ENCODE measurements around the gene TOP3B. TPM values are rescaled to one million over a fixed set of nuclear protein-coding genes. Genes with fewer than 3 reads are reported as not detected.

TOP3B gene
- polyA plus RNA-seq: 10 to 100 TPM; 12.0 to 26.9 (median 14.5) TPM
- long read RNA-seq, donor 1, partial matches to known transcripts: 14 of 16 reads
- long read RNA-seq, donor 1, other reads (novel, unspliced or antisense): 0 of 16 reads
- long read RNA-seq, donor 2: 0 reads
- long read RNA-seq, donor 3, partial matches to known transcripts: 16 of 16 reads
- long read RNA-seq, donor 3, other reads (novel, unspliced or antisense): 0 of 16 reads
- long read RNA-seq, donor 4: 0 reads
- long read RNA-seq, donor 5: 0 reads
- long read RNA-seq, donor 6, full-length matches to known transcripts: 1 of 10 reads
- long read RNA-seq, donor 6, partial matches to known transcripts: 9 of 10 reads
- long read RNA-seq, donor 6, other reads (novel, unspliced or antisense): 0 of 10 reads
- long read RNA-seq, donor 7, partial matches to known transcripts: 7 of 7 reads
- long read RNA-seq, donor 7, other reads (novel, unspliced or antisense): 0 of 7 reads
- long read RNA-seq, donor 8: 0 reads
- long read RNA-seq, donor 9: 0 reads
- long read RNA-seq, donor 10, partial matches to known transcripts: 8 of 8 reads
- long read RNA-seq, donor 10, other reads (novel, unspliced or antisense): 0 of 8 reads

- Histone ChIP-seq H3K4me3 (ENCODE audit: low read depth in 1 of 3, low read length in 3 of 3) (peak within 1 kb of the TSS; percentile 89 to 99 (median 92)), H3K4me1 (ENCODE audit: control insufficient read depth in 3 of 3, insufficient read depth in 2 of 3, low read depth in 1 of 3, low read length in 2 of 3) (peaks cover 0 to 6% (median 2%) of the 10 kb centered on the region in 3 donors), H3K27ac (ENCODE audit: low read depth in 1 of 3, low read length in 2 of 3) (peak within 1 kb of the TSS in 2 of 3 donors; percentile 35 to 48), H3K27me3 (ENCODE audit: control insufficient read depth in 3 of 3, insufficient read depth in 3 of 3, low read length in 3 of 3) (no peaks in the 10 kb centered on the region), H3K9me3 (ENCODE audit: control insufficient read depth in 2 of 2, insufficient read depth in 1 of 2, low read depth in 1 of 2, low read length in 1 of 2) (no peaks in the 10 kb centered on the region), H3K36me3 (ENCODE audit: control insufficient read depth in 3 of 3, insufficient read depth in 2 of 3, low read depth in 1 of 3, low read length in 3 of 3) (peaks cover 0 to 13% (median 0%) of the 10 kb centered on the region in 3 donors)
- 0 to 1% (median 0%) methylated on average over 51 to 54 of the region's 54 CpGs for WGBS, 3 donors
- FAIRE-seq (no peak), DNase-seq (peak; percentile 83 to 88)
Measured at GRCh38 chr22:21982338-21982965, at the start of gene TOP3B. Gene TOP3B, minus strand, starts transcription at chr22:21982787. Its CDS starts 7,078 bp downstream, at chr22:21975709.

GRCh38 chr22:22031183-22031945 is 48.8 kb upstream of the TOP3B start:
- no peak overlapping the region for H3K4me3 ChIP-seq (ENCODE audit: low read depth in 1 of 3, low read length in 3 of 3)
- 73 to 84% (median 82%) methylated on average over 9 of the region's 9 CpGs for WGBS, 3 donors
- FAIRE-seq: no peak
- peak overlapping the region in 1 of 3 donors; percentile 48 for H3K27ac ChIP-seq (ENCODE audit: low read depth in 1 of 3, low read length in 2 of 3)
- DNase-seq: no peak
- no peaks in the 10 kb centered on the region for H3K4me1 ChIP-seq (ENCODE audit: control insufficient read depth in 3 of 3, insufficient read depth in 2 of 3, low read depth in 1 of 3, low read length in 2 of 3)
- H3K36me3 ChIP-seq (ENCODE audit: control insufficient read depth in 3 of 3, insufficient read depth in 2 of 3, low read depth in 1 of 3, low read length in 3 of 3): no peaks in the 10 kb centered on the region
- H3K27me3 ChIP-seq (ENCODE audit: control insufficient read depth in 3 of 3, insufficient read depth in 3 of 3, low read length in 3 of 3): peaks cover 0 to 3% (median 3%) of the 10 kb centered on the region in 3 donors
- no peaks in the 10 kb centered on the region for H3K9me3 ChIP-seq (ENCODE audit: control insufficient read depth in 2 of 2, insufficient read depth in 1 of 2, low read depth in 1 of 2, low read length in 1 of 2)

- Histone ChIP-seq H3K9me3 (ENCODE audit: control insufficient read depth in 2 of 2, insufficient read depth in 1 of 2, low read depth in 1 of 2, low read length in 1 of 2) (no peaks in the 10 kb centered on the region), H3K36me3 (ENCODE audit: control insufficient read depth in 3 of 3, insufficient read depth in 2 of 3, low read depth in 1 of 3, low read length in 3 of 3) (no peaks in the 10 kb centered on the region), H3K4me3 (ENCODE audit: low read depth in 1 of 3, low read length in 3 of 3) (no peak overlapping the region), H3K27me3 (ENCODE audit: control insufficient read depth in 3 of 3, insufficient read depth in 3 of 3, low read length in 3 of 3) (peaks cover 0 to 3% (median 3%) of the 10 kb centered on the region in 3 donors), H3K4me1 (ENCODE audit: control insufficient read depth in 3 of 3, insufficient read depth in 2 of 3, low read depth in 1 of 3, low read length in 2 of 3) (no peaks in the 10 kb centered on the region), H3K27ac (ENCODE audit: low read depth in 1 of 3, low read length in 2 of 3) (peak overlapping the region in 1 of 3 donors; percentile 48)
- WGBS, 3 donors: 46 to 58% (median 50%) methylated on average over 7 of the region's 7 CpGs
- no peak for FAIRE-seq
- DNase-seq: peak in 1 of 2 donors; percentile 24
Measured at GRCh38 chr22:22030493-22031182, 48.1 kb upstream of the TOP3B start.

- 94 to 95% (median 95%) methylated on average over 3 of the region's 3 CpGs for WGBS, 3 donors
- H3K27ac ChIP-seq (ENCODE audit: low read depth in 1 of 3, low read length in 2 of 3): no peak overlapping the region
- peaks cover 0 to 3% (median 0%) of the 10 kb centered on the region in 3 donors for H3K27me3 ChIP-seq (ENCODE audit: control insufficient read depth in 3 of 3, insufficient read depth in 3 of 3, low read length in 3 of 3)
- H3K9me3 ChIP-seq (ENCODE audit: control insufficient read depth in 2 of 2, insufficient read depth in 1 of 2, low read depth in 1 of 2, low read length in 1 of 2): no peaks in the 10 kb centered on the region
- no peaks in the 10 kb centered on the region for H3K4me1 ChIP-seq (ENCODE audit: control insufficient read depth in 3 of 3, insufficient read depth in 2 of 3, low read depth in 1 of 3, low read length in 2 of 3)
- H3K4me3 ChIP-seq (ENCODE audit: low read depth in 1 of 3, low read length in 3 of 3): no peak overlapping the region
- FAIRE-seq: no peak
- H3K36me3 ChIP-seq (ENCODE audit: control insufficient read depth in 3 of 3, insufficient read depth in 2 of 3, low read depth in 1 of 3, low read length in 3 of 3): no peaks in the 10 kb centered on the region
- no peak for DNase-seq
Measured at GRCh38 chr22:22027955-22028354, 45.4 kb upstream of the TOP3B start.

GRCh38 chr22:22026157-22026831 is 43.7 kb upstream of the TOP3B start:
- Histone ChIP-seq H3K4me3 (ENCODE audit: low read depth in 1 of 3, low read length in 3 of 3) (no peak overlapping the region), H3K9me3 (ENCODE audit: control insufficient read depth in 2 of 2, insufficient read depth in 1 of 2, low read depth in 1 of 2, low read length in 1 of 2) (no peaks in the 10 kb centered on the region), H3K27me3 (ENCODE audit: control insufficient read depth in 3 of 3, insufficient read depth in 3 of 3, low read length in 3 of 3) (peaks cover 0 to 3% (median 0%) of the 10 kb centered on the region in 3 donors), H3K4me1 (ENCODE audit: control insufficient read depth in 3 of 3, insufficient read depth in 2 of 3, low read depth in 1 of 3, low read length in 2 of 3) (no peaks in the 10 kb centered on the region), H3K36me3 (ENCODE audit: control insufficient read depth in 3 of 3, insufficient read depth in 2 of 3, low read depth in 1 of 3, low read length in 3 of 3) (no peaks in the 10 kb centered on the region), H3K27ac (ENCODE audit: low read depth in 1 of 3, low read length in 2 of 3) (no peak overlapping the region)
- no peak for DNase-seq
- FAIRE-seq: no peak
- WGBS, 3 donors: 76 to 79% (median 79%) methylated on average over 13 of the region's 13 CpGs

- WGBS, 3 donors: 74 to 81% (median 79%) methylated on average over 7 of the region's 7 CpGs
- DNase-seq (no peak), FAIRE-seq (no peak)
- H3K4me1 ChIP-seq (ENCODE audit: control insufficient read depth in 3 of 3, insufficient read depth in 2 of 3, low read depth in 1 of 3, low read length in 2 of 3): no peaks in the 10 kb centered on the region
- no peak overlapping the region for H3K4me3 ChIP-seq (ENCODE audit: low read depth in 1 of 3, low read length in 3 of 3)
- H3K9me3 ChIP-seq (ENCODE audit: control insufficient read depth in 2 of 2, insufficient read depth in 1 of 2, low read depth in 1 of 2, low read length in 1 of 2): no peaks in the 10 kb centered on the region
- no peaks in the 10 kb centered on the region for H3K36me3 ChIP-seq (ENCODE audit: control insufficient read depth in 3 of 3, insufficient read depth in 2 of 3, low read depth in 1 of 3, low read length in 3 of 3)
- H3K27me3 ChIP-seq (ENCODE audit: control insufficient read depth in 3 of 3, insufficient read depth in 3 of 3, low read length in 3 of 3): no peaks in the 10 kb centered on the region
- H3K27ac ChIP-seq (ENCODE audit: low read depth in 1 of 3, low read length in 2 of 3): no peak overlapping the region
Measured at GRCh38 chr22:22025320-22026156, 43.0 kb upstream of the TOP3B start.

GRCh38 chr22:22024440-22024839 is 41.9 kb upstream of the TOP3B start:
- H3K36me3 ChIP-seq (ENCODE audit: control insufficient read depth in 3 of 3, insufficient read depth in 2 of 3, low read depth in 1 of 3, low read length in 3 of 3): no peaks in the 10 kb centered on the region
- no peak overlapping the region for H3K27ac ChIP-seq (ENCODE audit: low read depth in 1 of 3, low read length in 2 of 3)
- no peaks in the 10 kb centered on the region for H3K27me3 ChIP-seq (ENCODE audit: control insufficient read depth in 3 of 3, insufficient read depth in 3 of 3, low read length in 3 of 3)
- no peaks in the 10 kb centered on the region for H3K4me1 ChIP-seq (ENCODE audit: control insufficient read depth in 3 of 3, insufficient read depth in 2 of 3, low read depth in 1 of 3, low read length in 2 of 3)
- no peaks in the 10 kb centered on the region for H3K9me3 ChIP-seq (ENCODE audit: control insufficient read depth in 2 of 2, insufficient read depth in 1 of 2, low read depth in 1 of 2, low read length in 1 of 2)
- WGBS, 3 donors: 90 to 93% (median 91%) methylated on average over 10 of the region's 10 CpGs
- no peak for DNase-seq
- FAIRE-seq: no peak
- no peak overlapping the region for H3K4me3 ChIP-seq (ENCODE audit: low read depth in 1 of 3, low read length in 3 of 3)

Measured in small intestine (tissue), 16 donors.